GM10248 (cell line): ENCODE data around the gene CLCN1.

Source experiments
- CTCF ChIA-PET: fragments of 300-600 bp; sonication (Branson Sonifier 250); formaldehyde crosslinking; extraction: SDS; loops from one replicate; lab custom pipeline; 2021; ENCODE audit warnings: antibody characterized with exemption; lab: Yijun Ruan, JAX
- POLR2A ChIA-PET: fragments of 350-650 bp; sonication (Branson Sonifier 250); formaldehyde crosslinking; extraction: SDS; loops from one replicate; lab custom pipeline; 2020; ENCODE audit warnings: antibody characterized with exemption; lab: Yijun Ruan, JAX
- DNase-seq: peaks from one replicate; pipeline ENCODE4 v3.0.0; 2012; ENCODE audit errors: extremely low spot score
- TF ChIP-seq, protein P1 (sequence below): IDR thresholded peaks from 2 replicates; pipeline ENCODE4 v1.5.1; 2012; ENCODE audit warnings: mild to moderate bottlenecking, low read depth; ENCODE audit errors: extremely low read depth, missing control alignments, control extremely low read depth

CLCN1 gene

DNA sequence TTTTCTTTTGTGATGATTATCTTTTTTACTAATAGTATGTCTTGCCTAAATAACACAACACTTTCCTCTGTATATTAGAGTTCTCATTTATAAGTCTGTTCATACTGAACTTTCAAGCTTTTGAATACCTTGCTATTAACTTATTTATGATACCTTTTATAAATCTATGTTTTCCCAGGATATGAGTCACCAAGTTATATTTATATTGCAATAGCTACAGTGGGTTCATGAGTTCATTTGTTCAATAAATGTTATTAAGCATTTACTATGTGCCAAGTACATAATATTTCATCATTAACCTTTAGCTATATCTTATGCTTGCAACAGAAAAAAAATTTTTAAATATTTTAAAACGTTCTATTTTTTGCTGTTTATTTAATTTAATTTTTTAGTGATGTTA is 18.3 kb downstream of the CLCN1 start:
- ChIA-PET POLR2A (no interaction called here), CTCF (interaction anchor here (0.7 to 3.5 kb wide), 4 partner anchors 7 to 46 kb away, joined by 3 to 17 read pairs (median 4); no protein-coding TSS in a partner anchor)
- TF ChIP-seq, protein P1, sequence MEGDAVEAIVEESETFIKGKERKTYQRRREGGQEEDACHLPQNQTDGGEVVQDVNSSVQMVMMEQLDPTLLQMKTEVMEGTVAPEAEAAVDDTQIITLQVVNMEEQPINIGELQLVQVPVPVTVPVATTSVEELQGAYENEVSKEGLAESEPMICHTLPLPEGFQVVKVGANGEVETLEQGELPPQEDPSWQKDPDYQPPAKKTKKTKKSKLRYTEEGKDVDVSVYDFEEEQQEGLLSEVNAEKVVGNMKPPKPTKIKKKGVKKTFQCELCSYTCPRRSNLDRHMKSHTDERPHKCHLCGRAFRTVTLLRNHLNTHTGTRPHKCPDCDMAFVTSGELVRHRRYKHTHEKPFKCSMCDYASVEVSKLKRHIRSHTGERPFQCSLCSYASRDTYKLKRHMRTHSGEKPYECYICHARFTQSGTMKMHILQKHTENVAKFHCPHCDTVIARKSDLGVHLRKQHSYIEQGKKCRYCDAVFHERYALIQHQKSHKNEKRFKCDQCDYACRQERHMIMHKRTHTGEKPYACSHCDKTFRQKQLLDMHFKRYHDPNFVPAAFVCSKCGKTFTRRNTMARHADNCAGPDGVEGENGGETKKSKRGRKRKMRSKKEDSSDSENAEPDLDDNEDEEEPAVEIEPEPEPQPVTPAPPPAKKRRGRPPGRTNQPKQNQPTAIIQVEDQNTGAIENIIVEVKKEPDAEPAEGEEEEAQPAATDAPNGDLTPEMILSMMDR: no peak
- no peak for DNase-seq

DNA sequence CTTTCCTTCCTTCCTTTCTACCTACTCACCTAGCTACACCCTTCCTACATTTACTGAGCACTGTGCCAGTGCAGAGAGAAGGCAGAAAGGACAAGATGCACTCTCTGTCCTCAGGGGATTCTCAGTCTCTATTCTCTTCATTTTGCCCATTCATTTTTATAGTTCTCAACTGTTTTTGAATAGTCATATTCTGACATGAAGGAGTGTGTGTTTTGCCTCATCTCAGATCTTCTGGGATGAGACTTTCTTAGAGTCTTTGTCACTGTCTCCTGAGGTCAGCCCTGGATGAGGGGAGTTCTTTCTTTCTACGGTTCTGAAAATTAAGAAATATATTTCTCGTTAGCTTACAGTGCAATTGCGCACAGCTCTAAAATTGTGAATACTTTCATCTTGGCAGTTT is 21.3 kb downstream of the CLCN1 start:
- POLR2A ChIA-PET: no interaction called here
- CTCF ChIA-PET: interaction anchor here (0.9 to 3.8 kb wide), 6 partner anchors 10 to 97 kb away, joined by 3 to 17 read pairs (median 4); partner anchors contain the start of genes CASP2, CLCN1 and GSTK1
- TF ChIP-seq, protein P1: no peak

GRCh38 chr7:143341842-143342241 is 25.9 kb downstream of the CLCN1 start:
- DNase-seq: no peak
- ChIA-PET POLR2A (no interaction called here), CTCF (no interaction called here)
- TF ChIP-seq, protein P1: no peak

More for the DNA sequence above, 21.3 kb downstream of the CLCN1 start:
- DNase-seq: no peak

- ChIA-PET POLR2A (no interaction called here), CTCF (interaction anchor here (0.9 kb wide), 1 partner anchor 9 kb away, joined by 4 read pairs; no protein-coding TSS in a partner anchor)
- DNase-seq: no peak
- TF ChIP-seq, protein P1: no peak
Measured at GRCh38 chr7:143343596-143343995, 27.7 kb downstream of the CLCN1 start.

DNA sequence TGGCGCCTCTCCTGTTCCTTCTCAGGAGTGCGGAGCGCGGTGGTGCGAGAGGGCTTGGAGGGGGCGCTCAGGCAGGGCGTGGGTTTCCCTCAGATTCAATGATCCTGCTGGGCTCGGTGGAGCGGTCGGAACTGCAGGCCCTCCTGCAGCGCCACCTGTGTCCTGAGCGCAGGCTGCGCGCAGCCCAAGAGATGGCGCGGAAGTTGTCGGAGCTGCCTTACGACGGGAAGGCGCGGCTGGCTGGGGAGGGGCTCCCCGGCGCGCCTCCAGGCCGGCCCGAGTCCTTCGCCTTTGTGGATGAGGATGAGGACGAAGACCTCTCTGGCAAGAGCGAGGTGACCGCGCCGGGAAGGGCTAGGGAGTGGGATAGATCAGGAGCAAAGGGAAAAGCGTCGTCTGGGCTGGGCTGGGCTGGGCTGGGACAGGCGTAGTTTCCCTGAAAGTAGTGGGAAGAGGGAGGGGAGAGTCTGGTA is 29.6 kb downstream of the CLCN1 start:
- peak; percentile 47 for DNase-seq

GRCh38 chr7:143346018-143346417 is 30.1 kb downstream of the CLCN1 start:
- CTCF ChIA-PET: interaction anchor here (1.0 kb wide), 1 partner anchor 106 kb away, joined by 3 read pairs; no protein-coding TSS in a partner anchor
- POLR2A ChIA-PET: no interaction called here
- DNase-seq: no peak
- TF ChIP-seq, protein P1: no peak

More for the DNA sequence above, 29.6 kb downstream of the CLCN1 start:
- TF ChIP-seq, protein P1: peak; percentile 64
- ChIA-PET CTCF (interaction anchor here (0.8 to 1.1 kb wide), 4 partner anchors 23 to 131 kb away, joined by 3 to 4 read pairs (median 3); no protein-coding TSS in a partner anchor), POLR2A (no interaction called here)
